GM19099 (cell line): ENCODE data around the gene ASPSCR1.

Experiments used
- POLR2A ChIP-seq: IDR thresholded peaks from 3 replicates; pipeline ENCODE4 v1.6.1; 2011; ENCODE audit warnings: low read depth; ENCODE audit not compliant: insufficient read length; ENCODE audit errors: extremely low read depth

Gene ASPSCR1

DNA sequence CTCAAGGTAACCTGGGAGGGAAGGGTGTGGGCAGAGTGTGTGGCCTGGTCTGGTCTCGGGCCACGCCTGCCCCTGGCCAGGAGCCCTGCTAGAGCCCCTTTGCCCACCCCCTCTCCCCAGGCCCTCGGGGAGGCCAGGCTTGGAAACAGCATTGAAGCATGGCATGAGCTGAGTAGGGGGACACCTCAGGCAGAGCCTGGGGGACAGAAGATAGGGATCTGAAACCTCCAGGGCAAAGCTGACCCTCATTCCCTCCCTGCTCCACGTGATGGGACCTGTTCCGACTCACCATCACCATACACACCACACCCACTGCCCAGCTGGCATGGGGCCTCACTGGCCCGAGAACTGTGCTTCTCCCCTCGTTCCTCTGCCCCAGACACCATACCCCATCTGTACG, 71.7 kb downstream of the ASPSCR1 start:
- TF ChIP-seq POLR2A = no peak

DNA sequence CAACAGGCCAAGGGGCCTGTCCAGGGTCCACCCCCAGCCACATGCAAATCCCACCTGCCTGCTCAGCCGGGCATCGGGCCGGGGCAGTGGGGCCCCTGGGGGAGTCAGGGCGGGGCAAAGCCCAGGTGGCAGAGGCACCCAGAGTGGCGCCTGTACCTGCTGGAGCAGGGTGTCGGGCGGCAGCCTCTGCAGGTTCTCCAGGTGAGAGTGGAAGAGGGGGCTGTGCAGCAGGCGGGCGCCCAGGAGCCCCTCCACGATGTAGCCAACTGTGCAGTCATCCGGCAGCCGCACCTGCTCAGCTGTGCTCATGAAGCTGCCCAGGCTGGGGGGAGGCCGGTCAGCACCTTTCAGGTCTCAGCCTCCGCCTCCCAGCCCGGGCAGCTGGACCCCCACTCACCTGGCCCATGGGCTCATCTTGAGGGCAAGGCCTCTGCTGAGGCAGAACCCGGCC, 72.1 kb downstream of the ASPSCR1 start:
- no peak for TF ChIP-seq POLR2A

DNA sequence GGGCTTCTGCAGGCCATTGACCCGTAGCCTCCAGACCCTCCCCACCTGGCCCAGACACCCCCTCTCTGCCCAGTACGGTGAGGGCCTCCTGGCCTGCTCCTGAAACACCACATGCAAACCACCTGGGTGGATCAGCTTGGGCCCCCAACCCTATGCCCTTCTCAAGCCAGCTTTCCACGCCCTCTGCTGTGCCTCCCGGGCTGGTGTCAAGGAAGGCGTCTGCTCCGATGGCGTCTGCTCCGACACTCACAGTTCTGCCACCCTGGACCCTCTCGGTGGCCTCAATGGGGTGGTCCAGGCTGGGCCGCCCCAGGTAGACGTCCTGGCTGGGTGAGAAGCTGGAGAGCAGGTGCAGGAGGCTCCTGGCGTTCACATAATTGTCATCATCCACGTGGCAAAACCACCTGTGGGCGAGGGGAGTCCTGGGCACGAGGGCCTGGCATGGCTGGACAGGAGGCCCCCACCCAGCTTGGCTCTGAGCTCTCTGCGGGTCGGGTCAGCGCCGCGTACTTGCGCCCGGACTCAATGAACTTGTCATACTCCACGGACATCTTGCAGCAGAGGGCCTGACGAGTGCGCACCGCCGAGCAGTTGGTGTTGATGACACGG, 72.8 kb downstream of the ASPSCR1 start:
- no peak for TF ChIP-seq POLR2A

DNA sequence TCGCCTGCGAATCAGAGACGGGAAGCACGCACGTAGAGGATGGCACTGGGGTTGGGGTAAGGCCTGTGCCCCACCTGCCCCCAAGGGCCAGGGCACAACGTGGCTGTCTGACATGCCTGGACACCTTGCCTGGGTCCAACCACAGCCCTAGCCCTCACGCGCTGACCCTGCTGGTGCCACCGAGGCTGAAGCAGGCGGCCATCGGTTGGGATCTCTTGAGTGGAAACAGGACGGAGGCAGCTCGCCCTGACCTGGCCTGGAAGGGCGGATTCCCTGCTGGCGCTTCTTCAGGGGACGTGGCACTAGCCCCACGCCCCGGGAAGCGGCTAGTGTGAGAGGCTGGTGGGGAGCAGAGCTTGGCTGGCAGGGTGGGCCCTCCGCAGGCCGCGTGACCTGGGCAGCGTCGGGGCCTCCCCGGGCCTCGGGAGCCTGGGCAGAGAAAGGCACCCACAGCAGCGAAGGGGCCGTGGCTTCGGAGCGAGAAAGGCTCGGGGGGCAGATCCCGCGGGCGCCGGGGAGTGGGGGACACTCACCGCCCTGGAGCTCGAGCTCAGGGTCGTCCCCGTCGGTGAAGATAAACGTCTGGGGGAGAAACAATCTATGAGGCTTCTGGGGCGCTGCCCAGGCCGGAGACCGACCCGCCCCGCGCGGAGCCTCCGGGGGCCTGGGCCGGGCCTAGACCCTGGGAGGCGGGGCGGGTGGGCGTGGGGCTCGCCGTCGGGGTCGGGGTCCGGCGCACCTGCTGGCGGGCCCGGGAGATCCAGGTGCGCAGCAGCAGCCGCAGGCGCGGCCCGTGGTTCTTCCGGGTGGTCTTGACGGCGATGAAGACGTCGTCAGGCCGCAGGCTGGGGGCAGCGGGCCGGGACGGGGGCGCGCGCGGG, 73.6 kb downstream of the ASPSCR1 start:
- TF ChIP-seq POLR2A = no peak

DNA sequence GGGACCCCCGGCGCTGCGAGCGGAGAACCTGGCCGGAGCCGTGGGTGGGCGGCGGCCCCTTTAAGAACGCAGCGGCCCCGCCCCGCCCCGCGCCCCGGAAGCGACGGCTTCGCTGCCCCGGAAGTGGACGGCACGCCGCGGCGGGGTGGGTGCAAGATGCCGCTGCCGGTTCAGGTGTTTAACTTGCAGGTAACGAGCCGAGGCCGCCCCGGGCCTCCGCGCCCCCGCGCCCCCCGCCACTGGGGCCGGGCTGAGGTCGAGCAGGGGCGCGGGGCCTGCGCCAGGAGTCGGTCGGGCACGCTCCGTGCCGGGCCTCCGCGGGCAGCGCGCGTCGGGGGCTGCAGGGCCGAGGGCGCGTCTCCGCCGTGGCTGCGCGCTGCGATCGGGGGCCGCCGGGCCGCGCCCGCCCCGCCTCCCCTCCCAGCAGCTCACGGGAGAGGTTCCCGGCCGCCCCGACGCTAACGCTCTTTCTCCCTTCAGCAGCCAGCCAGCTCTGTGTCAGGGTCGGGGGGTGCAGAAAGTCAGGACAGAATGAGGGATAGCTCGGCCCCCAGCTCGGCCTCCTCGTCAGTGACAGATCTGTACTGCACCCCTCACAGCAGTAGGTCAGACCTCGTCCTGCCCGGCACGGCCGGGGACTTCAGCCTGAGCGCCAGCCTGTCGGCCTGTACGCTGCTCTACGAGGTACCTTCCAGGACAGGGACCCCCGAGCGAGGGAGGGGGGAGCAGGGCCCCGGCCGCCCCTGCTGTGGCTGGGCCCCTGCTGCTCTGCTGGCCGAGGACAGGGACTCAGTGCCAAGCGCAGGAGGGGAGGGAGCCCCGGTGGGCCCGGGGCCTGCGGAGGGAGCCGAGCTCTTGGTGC, 74.6 kb downstream of the ASPSCR1 start, which contains the start of the genes GPS1 and RFNG:
Gene GPS1 (plus strand): TSS at position 123 of the 862 bp plus-strand sequence. CDS start 34 bp downstream, at position 157.
Gene RFNG (minus strand): TSS at position 36 of the 862 bp plus-strand sequence. CDS start 45 bp downstream, outside the sequence.
- TF ChIP-seq POLR2A = peak; percentile 65

DNA sequence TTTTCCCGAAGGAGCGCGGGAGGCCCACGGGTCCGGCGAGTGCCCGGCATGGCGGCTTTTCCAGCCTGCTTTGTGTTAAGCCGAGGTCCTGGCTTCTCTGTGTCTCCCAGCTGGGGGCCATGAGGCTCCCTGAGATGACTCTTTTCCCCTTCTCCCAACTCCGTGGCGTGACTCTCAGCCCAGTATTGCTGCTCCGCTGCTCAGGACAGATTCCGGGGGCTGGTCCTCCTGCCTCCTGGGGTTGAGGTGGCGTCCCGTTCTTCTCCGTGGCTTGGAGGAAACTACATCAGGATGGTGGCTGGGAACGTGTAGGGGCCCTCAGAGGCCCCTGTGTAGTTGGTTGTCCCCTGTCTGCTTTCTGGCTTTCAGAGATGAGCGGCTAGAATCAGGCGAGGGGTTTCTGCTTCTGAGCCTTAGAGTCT, 75.2 kb downstream of the ASPSCR1 start:
- no peak for TF ChIP-seq POLR2A

DNA sequence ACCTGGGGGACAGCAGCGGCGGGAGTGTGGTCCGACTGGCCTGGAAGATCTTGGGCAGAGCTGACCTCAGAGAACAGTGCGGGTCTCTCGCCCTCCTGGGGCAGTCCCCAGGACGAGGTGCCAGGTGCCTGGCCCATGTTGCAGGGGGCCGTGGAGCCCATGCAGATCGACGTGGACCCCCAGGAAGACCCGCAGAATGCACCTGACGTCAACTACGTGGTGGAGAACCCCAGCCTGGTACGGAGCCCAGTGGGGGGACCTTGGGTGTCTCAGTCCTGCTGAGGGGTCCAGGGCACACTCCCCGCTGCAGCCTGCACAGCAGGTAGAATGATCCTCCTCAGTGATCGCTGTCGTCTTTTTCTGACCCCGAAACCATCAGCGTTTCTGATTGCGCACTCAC, 75.7 kb downstream of the ASPSCR1 start:
- TF ChIP-seq POLR2A = no peak

DNA sequence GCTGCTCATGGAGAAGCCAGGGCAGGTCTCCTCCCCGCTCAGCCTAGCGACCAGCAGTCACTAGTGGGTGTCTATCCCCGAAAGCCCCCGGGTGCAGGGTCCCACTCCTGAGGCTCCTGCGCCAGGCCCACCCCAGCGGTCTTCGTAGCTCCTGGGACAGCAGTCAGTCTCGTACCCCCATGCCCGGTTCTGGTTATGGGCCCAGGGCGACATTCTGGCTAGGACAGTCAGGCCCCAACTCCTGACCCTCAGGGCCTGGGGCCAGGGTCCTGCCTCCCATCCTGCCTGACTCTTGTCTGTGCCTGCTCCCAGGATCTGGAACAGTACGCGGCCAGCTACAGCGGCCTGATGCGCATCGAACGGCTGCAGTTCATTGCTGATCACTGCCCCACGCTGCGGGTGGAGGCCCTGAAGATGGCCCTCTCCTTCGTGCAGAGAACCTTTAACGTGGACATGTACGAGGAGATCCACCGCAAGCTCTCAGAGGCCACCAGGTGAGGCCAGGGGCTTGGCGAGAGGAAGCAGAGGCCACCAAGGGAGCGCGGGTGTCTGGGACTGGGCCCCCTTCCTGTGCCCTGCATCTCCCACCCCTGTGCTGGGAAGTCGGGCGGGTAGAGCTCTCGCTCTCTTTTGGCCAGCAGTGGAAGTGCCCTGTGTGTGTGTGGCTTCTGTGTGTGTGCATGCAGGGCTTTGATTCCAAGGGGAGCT, 76.3 kb downstream of the ASPSCR1 start:
- no peak for TF ChIP-seq POLR2A

DNA sequence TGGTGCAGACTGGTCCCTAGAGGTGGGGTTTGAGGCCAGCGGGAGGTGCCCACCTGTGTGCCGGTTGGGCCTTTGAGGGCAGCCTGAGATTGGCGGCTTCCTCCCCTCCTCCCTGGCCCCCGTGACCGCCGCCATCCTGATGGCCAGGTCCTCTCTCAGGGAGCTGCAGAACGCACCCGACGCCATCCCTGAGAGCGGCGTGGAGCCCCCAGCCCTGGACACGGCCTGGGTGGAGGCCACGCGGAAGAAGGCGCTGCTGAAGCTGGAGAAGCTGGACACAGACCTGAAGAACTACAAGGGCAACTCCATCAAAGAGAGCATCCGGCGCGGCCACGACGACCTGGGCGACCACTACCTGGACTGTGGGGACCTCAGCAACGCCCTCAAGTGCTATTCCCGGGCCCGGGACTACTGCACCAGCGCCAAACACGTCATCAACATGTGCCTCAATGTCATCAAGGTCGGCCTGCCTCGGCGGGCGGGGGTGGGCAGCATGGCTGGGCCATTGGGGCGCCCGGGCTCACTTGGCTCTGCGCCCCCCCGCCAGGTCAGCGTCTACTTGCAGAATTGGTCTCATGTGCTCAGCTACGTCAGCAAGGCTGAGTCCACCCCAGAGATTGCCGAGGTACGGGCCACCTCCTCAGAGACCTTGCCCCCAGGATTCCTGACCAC, 77.1 kb downstream of the ASPSCR1 start:
- TF ChIP-seq POLR2A = no peak

DNA sequence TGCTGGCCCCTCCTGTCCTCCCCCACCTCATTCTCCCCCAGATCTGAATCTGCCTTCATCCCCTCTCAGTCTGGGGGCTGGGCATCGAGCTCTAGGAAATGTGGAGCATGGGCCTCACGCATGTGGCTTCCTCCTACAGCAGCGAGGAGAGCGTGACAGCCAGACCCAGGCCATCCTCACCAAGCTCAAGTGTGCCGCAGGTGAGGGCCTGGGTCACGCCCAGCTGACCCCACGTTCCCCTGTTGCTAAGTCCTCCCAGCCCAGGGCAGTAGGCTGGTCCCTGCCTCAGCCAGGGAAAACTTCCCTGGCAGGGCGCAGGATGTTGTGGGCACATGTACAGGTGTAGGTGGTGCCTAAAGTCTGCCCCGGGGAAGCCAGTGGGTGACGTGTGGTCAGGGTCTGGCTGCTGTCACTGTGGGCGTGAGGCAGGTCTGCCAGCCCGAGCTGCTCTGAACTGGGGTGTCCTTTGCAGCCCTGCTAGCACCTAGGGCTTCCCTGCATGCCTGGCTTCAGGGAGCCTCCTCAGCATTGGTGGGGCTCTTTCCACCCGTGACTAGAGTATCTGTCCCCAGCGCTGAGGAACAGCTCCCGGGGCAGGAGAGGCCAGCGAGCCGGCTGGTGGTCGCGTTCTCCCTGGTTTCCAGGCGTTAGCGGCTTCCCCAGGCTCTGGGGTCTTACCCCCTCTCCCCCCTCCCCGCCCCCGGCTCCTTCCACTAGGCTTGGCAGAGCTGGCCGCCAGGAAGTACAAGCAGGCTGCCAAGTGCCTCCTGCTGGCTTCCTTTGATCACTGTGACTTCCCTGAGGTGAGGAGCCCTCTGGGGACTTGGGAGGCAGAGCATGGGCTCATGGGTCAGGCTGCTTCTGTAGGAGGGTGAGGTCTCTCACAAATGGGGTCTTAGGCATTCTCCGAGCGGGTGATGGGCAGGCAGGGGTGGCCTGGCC, 77.9 kb downstream of the ASPSCR1 start:
- no peak for TF ChIP-seq POLR2A

DNA sequence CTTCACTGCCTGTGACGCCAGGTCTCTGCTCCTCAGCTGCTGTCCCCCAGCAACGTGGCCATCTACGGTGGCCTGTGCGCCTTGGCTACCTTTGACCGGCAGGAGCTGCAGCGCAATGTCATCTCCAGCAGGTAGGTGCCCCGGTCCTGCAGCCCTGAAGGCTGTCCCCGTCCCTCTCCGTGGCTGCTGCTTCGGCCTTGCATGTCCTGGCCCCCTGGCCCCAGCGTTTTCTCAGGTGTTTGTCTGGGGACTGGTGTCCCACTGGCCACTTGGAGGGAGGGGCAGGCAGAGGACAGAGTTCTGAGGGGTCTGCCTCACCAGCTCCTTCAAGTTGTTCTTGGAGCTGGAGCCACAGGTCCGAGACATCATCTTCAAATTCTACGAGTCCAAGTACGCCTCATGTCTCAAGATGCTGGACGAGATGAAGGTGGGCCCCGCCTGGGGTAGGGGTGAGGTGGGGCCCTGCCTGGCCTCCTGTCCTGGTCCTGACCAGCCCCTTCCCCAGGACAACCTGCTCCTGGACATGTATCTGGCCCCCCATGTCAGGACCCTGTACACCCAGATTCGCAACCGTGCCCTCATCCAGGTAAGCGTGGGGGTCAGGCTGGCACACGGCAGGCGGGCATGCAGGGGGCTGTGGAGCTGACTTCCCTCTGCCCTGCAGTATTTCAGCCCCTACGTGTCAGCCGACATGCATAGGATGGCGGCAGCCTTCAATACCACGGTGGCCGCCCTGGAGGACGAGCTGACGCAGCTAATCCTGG, 78.7 kb downstream of the ASPSCR1 start:
- no peak for TF ChIP-seq POLR2A
